Glutamatergic neuron (in vitro differentiated cells): ENCODE measurements around the gene TMEM185B. TPM values are rescaled to one million over a fixed set of nuclear protein-coding genes. Genes with fewer than 3 reads are reported as not detected.

Experiments used
- DNase-seq: peaks from one replicate; pipeline ENCODE4 v3.0.0; 2022
- H3K27ac Mint-ChIP-seq: one replicate; pipeline ENCODE4 v1.8.0; 2020; ENCODE audit warnings: mild to moderate bottlenecking, mixed read lengths, inconsistent platforms; ENCODE audit not compliant: unreplicated experiment
- H3K27me3 Mint-ChIP-seq: one replicate; pipeline ENCODE4 v1.8.0; 2020; ENCODE audit warnings: mild to moderate bottlenecking, moderate library complexity, mixed read lengths, inconsistent platforms; ENCODE audit not compliant: unreplicated experiment
- H3K36me3 Mint-ChIP-seq: one replicate; pipeline ENCODE4 v1.8.0; 2020; ENCODE audit warnings: mild to moderate bottlenecking, mixed read lengths, inconsistent platforms; ENCODE audit not compliant: unreplicated experiment
- H3K4me1 Mint-ChIP-seq: one replicate; pipeline ENCODE4 v1.8.0; 2020; ENCODE audit warnings: mild to moderate bottlenecking, low read depth, mixed read lengths, inconsistent platforms; ENCODE audit not compliant: unreplicated experiment
- H3K4me3 Mint-ChIP-seq: one replicate; pipeline ENCODE4 v1.8.0; 2020; ENCODE audit warnings: mild to moderate bottlenecking, mixed read lengths, inconsistent platforms; ENCODE audit not compliant: unreplicated experiment
- H3K9me3 Mint-ChIP-seq: one replicate; pipeline ENCODE4 v1.8.0; 2020; ENCODE audit warnings: mild to moderate bottlenecking, moderate library complexity, mixed read lengths, inconsistent platforms; ENCODE audit not compliant: unreplicated experiment
- CTCF ChIP-seq: fragments of 200-600 bp; sonication (generic); IDR thresholded peaks from one replicate; pipeline ENCODE4 v1.5.0; 2021; ENCODE audit not compliant: partially characterized antibody, unreplicated experiment
- total RNA-seq: library from RNA; stranded (reverse); fragmentation: NEBNext Ultra II Directional; extraction: Animal tissue kit (Norgen Biotek cat#: 25700); gene quantifications from one replicate; pipeline ENCODE4 v1.2.1, GENCODE V29; 2021; ENCODE audit not compliant: unreplicated experiment

TMEM185B gene
- total RNA-seq, 1 donor from 2014 or later: 12.3 TPM

- no peak overlapping the region for H3K4me3 Mint-ChIP-seq
- peaks cover 12% of the 10 kb centered on the region for H3K27me3 Mint-ChIP-seq
- peaks cover 8% of the 10 kb centered on the region for H3K4me1 Mint-ChIP-seq
Observed at GRCh38 chr2:120246546-120247300, 23.5 kb upstream of the TMEM185B start.

GRCh38 chr2:120245520-120246332 lies 22.5 kb upstream of the TMEM185B start:
- H3K4me1 Mint-ChIP-seq: peaks cover 7% of the 10 kb centered on the region
- peaks cover 4% of the 10 kb centered on the region for H3K9me3 Mint-ChIP-seq
- peaks cover 14% of the 10 kb centered on the region for H3K27me3 Mint-ChIP-seq
- no peak overlapping the region for H3K27ac Mint-ChIP-seq
- no peak for DNase-seq
- peaks cover 6% of the 10 kb centered on the region for H3K36me3 Mint-ChIP-seq
- TF ChIP-seq CTCF: no peak
- H3K4me3 Mint-ChIP-seq: no peak overlapping the region

More at GRCh38 chr2:120246546-120247300, 23.5 kb upstream of the TMEM185B start:
- no peak for TF ChIP-seq CTCF
- Mint-ChIP-seq H3K36me3 (peaks cover 6% of the 10 kb centered on the region), H3K27ac (no peak overlapping the region), H3K9me3 (peaks cover 4% of the 10 kb centered on the region)
- no peak for DNase-seq

GRCh38 chr2:120244656-120245519 lies 21.7 kb upstream of the TMEM185B start:
- no peak overlapping the region for H3K4me3 Mint-ChIP-seq
- no peak overlapping the region for H3K27ac Mint-ChIP-seq
- peaks cover 7% of the 10 kb centered on the region for H3K4me1 Mint-ChIP-seq
- H3K9me3 Mint-ChIP-seq: peaks cover 4% of the 10 kb centered on the region
- TF ChIP-seq CTCF: no peak
- no peak for DNase-seq
- H3K27me3 Mint-ChIP-seq: peaks cover 9% of the 10 kb centered on the region
- H3K36me3 Mint-ChIP-seq: peaks cover 3% of the 10 kb centered on the region

- H3K27me3 Mint-ChIP-seq: peaks cover 8% of the 10 kb centered on the region
- H3K36me3 Mint-ChIP-seq: no peaks in the 10 kb centered on the region
- H3K27ac Mint-ChIP-seq: no peak overlapping the region
- DNase-seq: no peak
- no peak for TF ChIP-seq CTCF
- peaks cover 7% of the 10 kb centered on the region for H3K4me1 Mint-ChIP-seq
- H3K4me3 Mint-ChIP-seq: no peak overlapping the region
- peaks cover 1% of the 10 kb centered on the region for H3K9me3 Mint-ChIP-seq
Observed at GRCh38 chr2:120243875-120244553, 20.8 kb upstream of the TMEM185B start.
